Activated naive CD8-positive, alpha-beta T cell treated with anti-CD3 and anti-CD28 coated beads, Interleukin-2, amount 50 U/mL, for 24 hours (primary cell): ENCODE measurements around the gene HNRNPUL2.
"Not testable (repeated sequence)": the region's sequence is repeated elsewhere in the genome, so short reads cannot be mapped to it uniquely, and the experiment has no call there.

Experiments
- ATAC-seq: fragments of 150-1000 bp; cut with Tn5 transposase; one replicate; pipeline ENCODE4 v1.10.0; 2021
- DNase-seq: peaks from one replicate; pipeline ENCODE4 v3.0.0; 2021
- H3K27ac Mint-ChIP-seq: one replicate; pipeline ENCODE4 v1.8.0; 2021; ENCODE audit warnings: mild to moderate bottlenecking, mixed read lengths
- H3K27me3 Mint-ChIP-seq: one replicate; pipeline ENCODE4 v1.8.0; 2021; ENCODE audit warnings: mixed read lengths
- H3K36me3 Mint-ChIP-seq: one replicate; pipeline ENCODE4 v1.8.0; 2021; ENCODE audit warnings: low read depth, mixed read lengths
- H3K4me1 Mint-ChIP-seq: one replicate; pipeline ENCODE4 v1.8.0; 2021; ENCODE audit warnings: mixed read lengths
- H3K4me3 Mint-ChIP-seq: one replicate; pipeline ENCODE4 v1.8.0; 2021; ENCODE audit warnings: mild to moderate bottlenecking, moderate library complexity, mixed read lengths
- H3K9me3 Mint-ChIP-seq: one replicate; pipeline ENCODE4 v1.8.0; 2021; ENCODE audit warnings: mixed read lengths

The HNRNPUL2 gene

GRCh38 chr11:62727165-62727871, at the start of gene HNRNPUL2:
HNRNPUL2 (minus strand) TSS chr11:62727457; CDS start chr11:62727156, 301 bp downstream.
- H3K4me3 Mint-ChIP-seq, result peak within 1 kb of the TSS; percentile 88
- H3K36me3 Mint-ChIP-seq, result peaks cover 49% of the 10 kb centered on the region
- H3K9me3 Mint-ChIP-seq, result no peaks in the 10 kb centered on the region
- H3K27ac Mint-ChIP-seq, result peak within 1 kb of the TSS; percentile 98
- peaks cover 4% of the 10 kb centered on the region for H3K27me3 Mint-ChIP-seq
- peak; percentile 84 for ATAC-seq
- peaks cover 55% of the 10 kb centered on the region for H3K4me1 Mint-ChIP-seq
- peak; percentile 98 for DNase-seq

DNA sequence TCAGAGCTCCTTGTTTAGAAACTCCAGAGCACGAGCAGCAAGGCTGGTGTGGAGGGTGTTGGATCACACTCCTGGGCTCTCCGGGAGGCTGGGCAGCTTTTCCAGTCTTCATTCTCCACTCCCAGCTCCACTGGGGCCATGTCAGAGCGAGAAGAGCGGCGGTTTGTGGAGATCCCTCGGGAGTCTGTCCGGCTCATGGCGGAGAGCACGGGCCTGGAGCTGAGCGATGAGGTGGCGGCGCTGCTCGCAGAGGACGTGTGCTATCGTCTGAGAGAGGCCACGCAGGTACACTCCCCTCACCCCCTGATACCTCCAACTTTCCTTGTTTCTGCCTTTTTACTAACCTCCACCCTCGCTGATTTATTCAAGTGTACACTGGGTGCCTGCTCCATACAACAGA, 48.4 kb upstream of the HNRNPUL2 start:
- DNase-seq, result no peak
- no peaks in the 10 kb centered on the region for H3K27me3 Mint-ChIP-seq
- no peak for ATAC-seq
- H3K9me3 Mint-ChIP-seq, result no peaks in the 10 kb centered on the region
- H3K36me3 Mint-ChIP-seq, result peaks cover 10% of the 10 kb centered on the region
- no peak overlapping the region for H3K27ac Mint-ChIP-seq
- peaks cover 23% of the 10 kb centered on the region for H3K4me1 Mint-ChIP-seq
- H3K4me3 Mint-ChIP-seq, result no peak overlapping the region

GRCh38 chr11:62774407-62774806, 47.1 kb upstream of the HNRNPUL2 start:
- no peak for ATAC-seq
- peaks cover 34% of the 10 kb centered on the region for H3K4me1 Mint-ChIP-seq

GRCh38 chr11:62771144-62772021, 44.1 kb upstream of the HNRNPUL2 start, which contains the start of gene TAF6L:
TAF6L (plus strand) TSS chr11:62771396; CDS start chr11:62775784, 4,388 bp downstream.
- Mint-ChIP-seq H3K4me1 (peaks cover 27% of the 10 kb centered on the region), H3K4me3 (peak within 1 kb of the TSS; percentile 90), H3K27ac (peak within 1 kb of the TSS; percentile 96), H3K27me3 (no peaks in the 10 kb centered on the region), H3K36me3 (peaks cover 11% of the 10 kb centered on the region), H3K9me3 (no peaks in the 10 kb centered on the region)
- DNase-seq (peak; percentile 96), ATAC-seq (peak; percentile 87)

More at GRCh38 chr11:62774407-62774806, 47.1 kb upstream of the HNRNPUL2 start:
- no peak for DNase-seq
- peaks cover 10% of the 10 kb centered on the region for H3K36me3 Mint-ChIP-seq
- H3K9me3 Mint-ChIP-seq, result no peaks in the 10 kb centered on the region
- no peak overlapping the region for H3K4me3 Mint-ChIP-seq
- no peaks in the 10 kb centered on the region for H3K27me3 Mint-ChIP-seq
- H3K27ac Mint-ChIP-seq, result no peak overlapping the region

- peak overlapping the region; percentile 90 for H3K4me3 Mint-ChIP-seq
- H3K9me3 Mint-ChIP-seq, result no peaks in the 10 kb centered on the region
- H3K36me3 Mint-ChIP-seq, result peaks cover 11% of the 10 kb centered on the region
- no peaks in the 10 kb centered on the region for H3K27me3 Mint-ChIP-seq
- ATAC-seq (no peak), DNase-seq (peak; percentile 30)
- H3K27ac Mint-ChIP-seq, result peak overlapping the region; percentile 96
- H3K4me1 Mint-ChIP-seq, result peaks cover 27% of the 10 kb centered on the region
Measured at GRCh38 chr11:62770778-62771143, 43.5 kb upstream of the HNRNPUL2 start.

DNA sequence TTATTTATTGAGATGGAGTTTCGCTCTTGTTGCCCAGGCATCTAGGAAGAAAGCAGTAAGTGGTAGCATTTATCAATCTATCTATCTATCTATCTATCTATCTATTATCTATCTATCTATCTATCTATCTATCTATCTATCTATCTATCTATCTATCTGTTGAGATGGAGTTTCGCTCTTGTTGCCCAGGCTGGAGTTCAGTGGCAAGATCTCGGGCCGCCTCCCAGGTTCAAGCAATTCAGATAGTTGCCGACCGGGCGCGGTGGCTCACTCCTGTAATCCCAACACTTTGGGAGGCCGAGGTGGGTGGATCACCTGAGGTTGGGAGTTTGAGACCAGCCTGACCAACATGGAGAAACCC, 33.6 kb upstream of the HNRNPUL2 start:
- H3K27me3 Mint-ChIP-seq, ATAC-seq, H3K9me3 Mint-ChIP-seq: not testable (repeated sequence)
- peaks cover 15% of the 10 kb centered on the region for H3K36me3 Mint-ChIP-seq
- peak overlapping the region; percentile 39 for H3K27ac Mint-ChIP-seq
- H3K4me3 Mint-ChIP-seq, result peak overlapping the region; percentile 94
- peaks cover 21% of the 10 kb centered on the region for H3K4me1 Mint-ChIP-seq
- DNase-seq, result peak; percentile 23

GRCh38 chr11:62757846-62758788, 30.9 kb upstream of the HNRNPUL2 start:
- DNase-seq, result no peak
- H3K4me3 Mint-ChIP-seq, result no peak overlapping the region
- peaks cover 2% of the 10 kb centered on the region for H3K27me3 Mint-ChIP-seq
- no peak for ATAC-seq
- H3K4me1 Mint-ChIP-seq, result peaks cover 29% of the 10 kb centered on the region
- no peaks in the 10 kb centered on the region for H3K9me3 Mint-ChIP-seq
- no peak overlapping the region for H3K27ac Mint-ChIP-seq
- H3K36me3 Mint-ChIP-seq, result peaks cover 10% of the 10 kb centered on the region

DNA sequence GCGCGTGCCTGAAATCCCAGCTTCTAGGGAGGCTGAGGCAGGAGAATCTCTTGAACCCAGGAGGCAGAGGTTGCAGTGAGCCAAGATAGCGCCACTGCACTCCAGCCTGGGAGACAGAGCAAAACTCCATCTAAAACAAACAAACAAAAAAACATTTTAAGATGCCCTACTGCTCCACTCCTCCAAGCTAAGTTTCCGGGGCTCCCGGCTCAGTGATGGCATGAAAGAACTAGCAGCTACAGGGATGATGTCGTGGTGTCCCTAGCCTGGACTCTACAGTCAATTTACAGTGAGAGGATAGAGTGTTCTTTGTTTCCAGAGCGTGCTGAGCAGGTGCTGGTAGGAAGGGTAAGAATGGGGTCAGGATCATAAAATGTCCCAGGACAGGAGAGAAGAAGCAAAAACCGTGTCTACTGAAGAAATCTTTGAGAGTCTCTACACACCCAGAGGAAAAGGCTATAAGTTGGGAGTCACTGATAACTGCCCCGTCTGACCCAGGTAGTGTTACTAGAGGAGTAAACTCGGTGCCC, 27.9 kb upstream of the HNRNPUL2 start:
- ATAC-seq, result no peak
- peak overlapping the region; percentile 98 for H3K4me3 Mint-ChIP-seq

GRCh38 chr11:62753736-62754603, 26.7 kb upstream of the HNRNPUL2 start, which contains the start of gene ZBTB3:
ZBTB3 (minus strand) TSS chr11:62754160; CDS start chr11:62753664, 496 bp downstream.
- peak within 1 kb of the TSS; percentile 99 for H3K27ac Mint-ChIP-seq

More for the DNA sequence above, 27.9 kb upstream of the HNRNPUL2 start:
- Mint-ChIP-seq H3K27me3 (peaks cover 2% of the 10 kb centered on the region), H3K36me3 (peaks cover 5% of the 10 kb centered on the region), H3K9me3 (no peaks in the 10 kb centered on the region), H3K4me1 (peaks cover 27% of the 10 kb centered on the region), H3K27ac (no peak overlapping the region)
- DNase-seq, result no peak

GRCh38 chr11:62752994-62753735, 25.9 kb upstream of the HNRNPUL2 start:
- ATAC-seq, result no peak
- H3K36me3 Mint-ChIP-seq, result peaks cover 8% of the 10 kb centered on the region
- peak overlapping the region; percentile 98 for H3K4me3 Mint-ChIP-seq
- peaks cover 27% of the 10 kb centered on the region for H3K4me1 Mint-ChIP-seq
- peak overlapping the region; percentile 99 for H3K27ac Mint-ChIP-seq
- no peak for DNase-seq
- peaks cover 2% of the 10 kb centered on the region for H3K27me3 Mint-ChIP-seq
- H3K9me3 Mint-ChIP-seq, result no peaks in the 10 kb centered on the region

More at GRCh38 chr11:62753736-62754603, 26.7 kb upstream of the HNRNPUL2 start, which contains the start of gene ZBTB3:
- H3K4me3 Mint-ChIP-seq, result peak within 1 kb of the TSS; percentile 98
- no peaks in the 10 kb centered on the region for H3K9me3 Mint-ChIP-seq
- ATAC-seq (peak; percentile 99), DNase-seq (peak; percentile 96)
- H3K36me3 Mint-ChIP-seq, result peaks cover 7% of the 10 kb centered on the region
- peaks cover 2% of the 10 kb centered on the region for H3K27me3 Mint-ChIP-seq
- H3K4me1 Mint-ChIP-seq, result peaks cover 27% of the 10 kb centered on the region

- DNase-seq, result no peak
- peaks cover 2% of the 10 kb centered on the region for H3K27me3 Mint-ChIP-seq
- ATAC-seq, result no peak
- no peak overlapping the region for H3K27ac Mint-ChIP-seq
- peaks cover 27% of the 10 kb centered on the region for H3K4me1 Mint-ChIP-seq
- no peak overlapping the region for H3K4me3 Mint-ChIP-seq
- H3K9me3 Mint-ChIP-seq, result no peaks in the 10 kb centered on the region
- peaks cover 8% of the 10 kb centered on the region for H3K36me3 Mint-ChIP-seq
Measured at GRCh38 chr11:62752177-62752785, 25.0 kb upstream of the HNRNPUL2 start.

DNA sequence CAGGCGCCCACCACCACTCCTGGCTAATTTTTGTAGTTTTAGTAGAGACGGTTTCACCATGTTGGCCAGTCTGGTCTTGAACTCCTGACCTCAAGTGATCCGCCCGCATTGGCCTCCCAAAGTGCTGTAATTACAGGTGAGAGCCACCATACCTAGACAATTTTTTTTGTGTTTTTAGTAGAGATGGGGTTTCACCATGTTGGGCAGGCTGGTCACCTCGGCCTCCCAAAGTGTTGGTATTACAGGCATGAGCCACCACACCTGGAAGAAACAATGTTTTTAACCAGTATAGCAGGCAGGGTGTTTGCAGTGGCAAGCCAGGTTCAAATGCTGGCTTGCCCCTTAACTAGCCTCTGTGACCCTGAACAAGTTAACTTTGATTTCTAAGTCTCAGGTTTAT, 22.7 kb upstream of the HNRNPUL2 start:
- H3K9me3 Mint-ChIP-seq, H3K36me3 Mint-ChIP-seq, H3K27me3 Mint-ChIP-seq, H3K4me3 Mint-ChIP-seq, H3K27ac Mint-ChIP-seq, DNase-seq, ATAC-seq: not testable (repeated sequence)
- peaks cover 27% of the 10 kb centered on the region for H3K4me1 Mint-ChIP-seq
